ENCODE results near the gene S100A16.

GRCh38 chr1:153570874-153571273 is 42.1 kb downstream of the S100A16 start:
- TF ChIP-seq, protein P1, sequence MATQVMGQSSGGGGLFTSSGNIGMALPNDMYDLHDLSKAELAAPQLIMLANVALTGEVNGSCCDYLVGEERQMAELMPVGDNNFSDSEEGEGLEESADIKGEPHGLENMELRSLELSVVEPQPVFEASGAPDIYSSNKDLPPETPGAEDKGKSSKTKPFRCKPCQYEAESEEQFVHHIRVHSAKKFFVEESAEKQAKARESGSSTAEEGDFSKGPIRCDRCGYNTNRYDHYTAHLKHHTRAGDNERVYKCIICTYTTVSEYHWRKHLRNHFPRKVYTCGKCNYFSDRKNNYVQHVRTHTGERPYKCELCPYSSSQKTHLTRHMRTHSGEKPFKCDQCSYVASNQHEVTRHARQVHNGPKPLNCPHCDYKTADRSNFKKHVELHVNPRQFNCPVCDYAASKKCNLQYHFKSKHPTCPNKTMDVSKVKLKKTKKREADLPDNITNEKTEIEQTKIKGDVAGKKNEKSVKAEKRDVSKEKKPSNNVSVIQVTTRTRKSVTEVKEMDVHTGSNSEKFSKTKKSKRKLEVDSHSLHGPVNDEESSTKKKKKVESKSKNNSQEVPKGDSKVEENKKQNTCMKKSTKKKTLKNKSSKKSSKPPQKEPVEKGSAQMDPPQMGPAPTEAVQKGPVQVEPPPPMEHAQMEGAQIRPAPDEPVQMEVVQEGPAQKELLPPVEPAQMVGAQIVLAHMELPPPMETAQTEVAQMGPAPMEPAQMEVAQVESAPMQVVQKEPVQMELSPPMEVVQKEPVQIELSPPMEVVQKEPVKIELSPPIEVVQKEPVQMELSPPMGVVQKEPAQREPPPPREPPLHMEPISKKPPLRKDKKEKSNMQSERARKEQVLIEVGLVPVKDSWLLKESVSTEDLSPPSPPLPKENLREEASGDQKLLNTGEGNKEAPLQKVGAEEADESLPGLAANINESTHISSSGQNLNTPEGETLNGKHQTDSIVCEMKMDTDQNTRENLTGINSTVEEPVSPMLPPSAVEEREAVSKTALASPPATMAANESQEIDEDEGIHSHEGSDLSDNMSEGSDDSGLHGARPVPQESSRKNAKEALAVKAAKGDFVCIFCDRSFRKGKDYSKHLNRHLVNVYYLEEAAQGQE (IDR thresholded peaks at IDR 0.05; ENCODE audit: low read depth), result no peak
- TF ChIP-seq, protein P2, sequence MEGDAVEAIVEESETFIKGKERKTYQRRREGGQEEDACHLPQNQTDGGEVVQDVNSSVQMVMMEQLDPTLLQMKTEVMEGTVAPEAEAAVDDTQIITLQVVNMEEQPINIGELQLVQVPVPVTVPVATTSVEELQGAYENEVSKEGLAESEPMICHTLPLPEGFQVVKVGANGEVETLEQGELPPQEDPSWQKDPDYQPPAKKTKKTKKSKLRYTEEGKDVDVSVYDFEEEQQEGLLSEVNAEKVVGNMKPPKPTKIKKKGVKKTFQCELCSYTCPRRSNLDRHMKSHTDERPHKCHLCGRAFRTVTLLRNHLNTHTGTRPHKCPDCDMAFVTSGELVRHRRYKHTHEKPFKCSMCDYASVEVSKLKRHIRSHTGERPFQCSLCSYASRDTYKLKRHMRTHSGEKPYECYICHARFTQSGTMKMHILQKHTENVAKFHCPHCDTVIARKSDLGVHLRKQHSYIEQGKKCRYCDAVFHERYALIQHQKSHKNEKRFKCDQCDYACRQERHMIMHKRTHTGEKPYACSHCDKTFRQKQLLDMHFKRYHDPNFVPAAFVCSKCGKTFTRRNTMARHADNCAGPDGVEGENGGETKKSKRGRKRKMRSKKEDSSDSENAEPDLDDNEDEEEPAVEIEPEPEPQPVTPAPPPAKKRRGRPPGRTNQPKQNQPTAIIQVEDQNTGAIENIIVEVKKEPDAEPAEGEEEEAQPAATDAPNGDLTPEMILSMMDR (IDR thresholded peaks at IDR 0.05 in 2 of 3, conservative IDR thresholded peaks at IDR 0.05 in 1 of 3; ENCODE audit: borderline replicate concordance in 1 of 3, insufficient read depth in 1 of 3, low read depth in 2 of 3, low read length in 2 of 3), result no peak
- TF ChIP-seq SIN3A (IDR thresholded peaks at IDR 0.05; ENCODE audit: low read depth) (no peak), RAD21 (IDR thresholded peaks at IDR 0.05; ENCODE audit: low read depth) (no peak), CEBPB (IDR thresholded peaks at IDR 0.05; ENCODE audit: low read depth) (no peak), YY1 (IDR thresholded peaks at IDR 0.05; ENCODE audit: extremely low read depth, insufficient replicate concordance, low read depth, low read length) (no peak), SP1 (IDR thresholded peaks at IDR 0.05; ENCODE audit: low read depth) (no peak)

Data from HCT116 (cell line).